Fibroblast of pulmonary artery (primary cell): ENCODE results near the gene NEIL3.
"Not testable (repeated sequence)": the region's sequence is repeated elsewhere in the genome, so short reads cannot be mapped to it uniquely, and the experiment has no call there.

Experiments used
- DNase-seq: peaks from one replicate; pipeline ENCODE4 v3.0.0-alpha.2; 2010; ENCODE audit warnings: low read depth
- H3K4me3 ChIP-seq: replicated peaks from 2 replicates; pipeline ENCODE4 v1.5.1; 2011; ENCODE audit warnings: low read depth, mild to moderate bottlenecking, control low read depth, low read length, moderate library complexity
- CTCF ChIP-seq: IDR thresholded peaks from 2 replicates; pipeline ENCODE4 v1.5.1; 2011; ENCODE audit warnings: mild to moderate bottlenecking, control low read depth, low read length, inconsistent platforms; ENCODE audit errors: missing control alignments

NEIL3 gene

GRCh38 chr4:177301126-177301639, 8.5 kb upstream of the NEIL3 start:
- H3K4me3 ChIP-seq: no peak overlapping the region
- no peak for DNase-seq
- TF ChIP-seq CTCF: no peak

DNA sequence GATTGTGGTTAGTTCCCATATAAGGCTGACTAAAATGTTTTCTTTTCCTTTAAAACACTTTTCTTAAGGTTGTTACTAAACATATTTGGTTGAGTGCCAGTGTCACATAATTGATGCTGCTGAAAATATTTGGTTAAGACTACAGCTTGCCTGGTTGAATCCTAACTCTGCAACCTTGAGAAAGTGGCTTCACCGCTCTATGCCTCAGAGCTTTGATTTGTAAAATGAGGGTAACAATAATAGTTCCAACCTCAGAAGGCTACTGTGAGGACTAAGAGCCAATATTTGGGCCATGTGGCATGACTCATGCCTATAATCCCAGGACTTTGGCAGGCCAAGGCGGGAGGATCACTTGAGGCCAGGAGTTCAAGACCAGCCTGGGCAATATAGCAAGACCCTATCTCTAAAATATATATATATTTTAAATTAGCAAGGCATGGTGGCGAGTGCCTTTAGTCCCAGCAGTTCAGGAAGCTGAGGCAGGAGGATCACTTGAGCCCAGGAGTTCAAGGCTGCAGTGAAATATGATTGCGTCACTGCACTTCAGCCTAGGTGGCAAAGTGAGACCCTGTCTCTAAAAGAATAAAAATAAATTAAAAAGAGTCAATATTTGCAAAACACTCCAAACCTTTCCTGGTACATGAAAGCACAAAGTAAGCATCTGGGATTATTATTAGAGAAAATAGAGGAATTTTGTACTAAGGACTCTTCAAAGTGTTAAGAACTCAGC, 7.1 kb upstream of the NEIL3 start:
- no peak overlapping the region for H3K4me3 ChIP-seq
- peak; percentile 22 for DNase-seq
- no peak for TF ChIP-seq CTCF

- no peak for DNase-seq
- no peak for TF ChIP-seq CTCF
- H3K4me3 ChIP-seq: no peak overlapping the region
Observed at GRCh38 chr4:177304094-177304493, 5.6 kb upstream of the NEIL3 start.

GRCh38 chr4:177304864-177305263, 4.8 kb upstream of the NEIL3 start:
- not testable (repeated sequence) for DNase-seq, H3K4me3 ChIP-seq

- no peak for TF ChIP-seq CTCF
- DNase-seq: peak; percentile 53
Observed at GRCh38 chr4:177308125-177308524, 1.5 kb upstream of the NEIL3 start.

GRCh38 chr4:177308847-177309521, 690 bp upstream of the NEIL3 start:
- TF ChIP-seq CTCF: no peak
- DNase-seq: no peak
- peak overlapping the region; percentile 88 for H3K4me3 ChIP-seq

More at GRCh38 chr4:177308125-177308524, 1.5 kb upstream of the NEIL3 start:
- no peak overlapping the region for H3K4me3 ChIP-seq

DNA sequence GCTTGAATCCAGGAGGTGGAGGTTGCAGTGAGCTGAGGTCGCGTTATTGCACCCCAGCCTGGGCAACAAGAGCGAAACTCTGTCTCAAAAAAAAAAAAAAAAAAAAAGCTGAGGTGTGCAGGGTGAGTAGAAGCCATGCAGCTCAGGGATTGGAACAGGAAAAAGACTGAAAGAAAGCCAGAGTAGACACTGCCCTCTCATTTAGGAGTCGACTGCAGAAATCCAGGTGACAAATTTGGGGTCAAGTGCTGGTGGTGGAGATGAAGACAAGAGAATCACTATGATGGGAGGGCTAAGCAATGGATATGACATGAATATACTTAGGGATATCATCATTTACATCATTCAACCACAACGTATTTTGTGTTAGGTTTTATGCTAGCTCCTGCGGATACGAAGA, 1.9 kb downstream of the NEIL3 start:
- H3K4me3 ChIP-seq: no peak overlapping the region
- TF ChIP-seq CTCF: no peak
- DNase-seq: no peak
